Measurements from ENCODE around the gene USP15.

- TF ChIP-seq MXI1 (IDR thresholded peaks at IDR 0.05; ENCODE audit: borderline replicate concordance, low read depth, low read length) (no peak), SMC3 (IDR thresholded peaks at IDR 0.05; ENCODE audit: low read depth, low read length) (no peak)
Observed at GRCh38 chr12:62350554-62350953, 90.3 kb downstream of the USP15 start.

Measured in IMR-90 (cell line).